ENCODE data around the gene NMUR2. TPM values are rescaled to one million over a fixed set of nuclear protein-coding genes. Genes with fewer than 3 reads are reported as not detected.

Gene NMUR2
- polyA plus RNA-seq, 1 of the 3 experiments (the other 2 are of a cell fraction): not detected

GRCh38 chr5:152397581-152397980 lies 7.5 kb downstream of the NMUR2 start:
- H3K4me2 ChIP-seq: no peak overlapping the region
- POLR2A ChIA-PET: no interaction called here
- H4K20me1 ChIP-seq (ENCODE audit: insufficient read depth): no peaks in the 10 kb centered on the region
- no peaks in the 10 kb centered on the region for H3K9me3 ChIP-seq
- no peak for DNase-seq
- H3K4me1 ChIP-seq (ENCODE audit: control insufficient read depth in 1 of 2, insufficient read depth in 2 of 2, low read depth in 1 of 2, low read length in 1 of 2): no peaks in the 10 kb centered on the region
- no peaks in the 10 kb centered on the region for H3K27me3 ChIP-seq (ENCODE audit: insufficient read depth)
- H3F3A ChIP-seq (replicated peaks; ENCODE audit: insufficient read depth): no peaks in the 10 kb centered on the region
- CTCF ChIA-PET: interaction anchor here (1.0 kb wide), 1 partner anchor 48 kb away, joined by 4 read pairs; no protein-coding TSS in a partner anchor
- H2AFZ ChIP-seq (ENCODE audit: low read depth): no peak overlapping the region
- WGBS (ENCODE audit: low lambda C conversion rate): 5% methylated on average over 1 of the region's 1 CpG
- no peak overlapping the region for H3K27ac ChIP-seq (ENCODE audit: low read depth in 2 of 2, low read length in 1 of 2)
- H3K9ac ChIP-seq: no peak overlapping the region
- H3K36me3 ChIP-seq (replicated peaks in 1 of 2; ENCODE audit: control insufficient read depth in 1 of 2, insufficient read depth in 2 of 2, low read length in 1 of 2): no peaks in the 10 kb centered on the region
- no peaks in the 10 kb centered on the region for H3K79me2 ChIP-seq (ENCODE audit: insufficient read depth)
- TF ChIP-seq RCOR1 (IDR thresholded peaks at IDR 0.05; ENCODE audit: low read length): no peak
- no peak for TF ChIP-seq IRF3 (IDR thresholded peaks at IDR 0.05; ENCODE audit: low read depth, low read length)
- TF ChIP-seq CHD2 (IDR thresholded peaks at IDR 0.05; ENCODE audit: low read length, partially characterized antibody): no peak
- no peak for TF ChIP-seq CTCF (IDR thresholded peaks at IDR 0.05)
- no peaks in the 10 kb centered on the region for H3K9me2 ChIP-seq
- no peak overlapping the region for H3K4me3 ChIP-seq (ENCODE audit: low read depth in 2 of 2, low read length in 1 of 2)

GRCh38 chr5:152393441-152393840 lies 11.6 kb downstream of the NMUR2 start:
- H3K4me2 ChIP-seq: no peak overlapping the region
- H3K27ac ChIP-seq (ENCODE audit: low read depth in 2 of 2, low read length in 1 of 2): no peak overlapping the region
- H3K36me3 ChIP-seq (replicated peaks in 1 of 2; ENCODE audit: control insufficient read depth in 1 of 2, insufficient read depth in 2 of 2, low read length in 1 of 2): no peaks in the 10 kb centered on the region
- H3K9me2 ChIP-seq: no peaks in the 10 kb centered on the region
- no peaks in the 10 kb centered on the region for H3K4me1 ChIP-seq (ENCODE audit: control insufficient read depth in 1 of 2, insufficient read depth in 2 of 2, low read depth in 1 of 2, low read length in 1 of 2)
- H3K27me3 ChIP-seq (ENCODE audit: insufficient read depth): no peaks in the 10 kb centered on the region
- POLR2A ChIA-PET: no interaction called here
- no peak overlapping the region for H2AFZ ChIP-seq (ENCODE audit: low read depth)
- H4K20me1 ChIP-seq (ENCODE audit: insufficient read depth): no peaks in the 10 kb centered on the region
- no peaks in the 10 kb centered on the region for H3F3A ChIP-seq (replicated peaks; ENCODE audit: insufficient read depth)
- no peak for DNase-seq
- H3K4me3 ChIP-seq (ENCODE audit: low read depth in 2 of 2, low read length in 1 of 2): no peak overlapping the region
- TF ChIP-seq RFX5 (IDR thresholded peaks at IDR 0.05; ENCODE audit: low read length) (no peak), FOSL2 (IDR thresholded peaks at IDR 0.05; ENCODE audit: borderline replicate concordance, low read depth) (no peak), JUND (IDR thresholded peaks at IDR 0.05) (no peak), EP300 (IDR thresholded peaks at IDR 0.05; ENCODE audit: borderline replicate concordance in 1 of 2, low read depth in 1 of 2, low read length in 1 of 2) (no peak), MEF2A (IDR thresholded peaks at IDR 0.05; ENCODE audit: borderline replicate concordance, low read depth) (no peak), MAX (IDR thresholded peaks at IDR 0.05; ENCODE audit: low read depth) (no peak), SIN3A (IDR thresholded peaks at IDR 0.05; ENCODE audit: borderline replicate concordance, low read depth, low read length) (no peak), POLR2AphosphoS5 (IDR thresholded peaks at IDR 0.05; ENCODE audit: low read depth, low read length) (no peak), YY1 (IDR thresholded peaks at IDR 0.05; ENCODE audit: low read depth) (no peak), TCF12 (IDR thresholded peaks at IDR 0.05) (no peak), FOXJ3 (CRISPR knock-in tag; IDR thresholded peaks at IDR 0.05) (no peak), NFIC (IDR thresholded peaks at IDR 0.05; ENCODE audit: borderline replicate concordance) (no peak), GATA2 (CRISPR knock-in tag; IDR thresholded peaks at IDR 0.05) (no peak), REST (IDR thresholded peaks at IDR 0.05; ENCODE audit: low read depth, low read length) (no peak), SMC3 (IDR thresholded peaks at IDR 0.05; ENCODE audit: low read depth, low read length) (no peak), FOXM1 (IDR thresholded peaks at IDR 0.05; ENCODE audit: low read depth) (no peak), RXRA (IDR thresholded peaks at IDR 0.05; ENCODE audit: borderline replicate concordance, low read depth) (no peak)
- CTCF ChIA-PET: no interaction called here
- no peak overlapping the region for H3K9ac ChIP-seq
- H3K9me3 ChIP-seq: no peaks in the 10 kb centered on the region
- no peaks in the 10 kb centered on the region for H3K79me2 ChIP-seq (ENCODE audit: insufficient read depth)
